T1000 (cell line): Measurements from ENCODE around the gene CMTM1.

Experiments
- DNase-seq: peaks from one replicate; lab custom pipeline; 2025; ENCODE audit warnings: mixed read lengths; lab: John Stamatoyannopoulos, UW

CMTM1 gene

DNA sequence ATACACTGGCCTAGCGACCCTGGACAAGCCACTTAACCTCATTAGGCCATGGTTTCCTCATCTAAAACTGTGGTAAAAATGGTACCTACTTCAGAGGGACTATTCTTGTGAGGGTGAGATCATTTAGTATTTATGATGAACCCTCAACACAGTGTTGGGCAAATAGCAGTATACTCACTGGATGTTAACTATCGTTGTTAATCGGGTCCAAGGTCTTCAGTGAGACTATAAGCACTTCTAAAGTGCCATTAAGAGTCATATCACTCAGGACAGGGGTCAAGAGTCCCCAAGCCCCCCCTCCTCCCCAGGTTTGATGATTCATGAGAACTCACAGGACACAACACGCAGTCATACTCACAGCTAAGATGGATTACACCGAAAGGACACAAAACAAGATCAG, 27.3 kb upstream of the CMTM1 start:
- no peak for DNase-seq

DNA sequence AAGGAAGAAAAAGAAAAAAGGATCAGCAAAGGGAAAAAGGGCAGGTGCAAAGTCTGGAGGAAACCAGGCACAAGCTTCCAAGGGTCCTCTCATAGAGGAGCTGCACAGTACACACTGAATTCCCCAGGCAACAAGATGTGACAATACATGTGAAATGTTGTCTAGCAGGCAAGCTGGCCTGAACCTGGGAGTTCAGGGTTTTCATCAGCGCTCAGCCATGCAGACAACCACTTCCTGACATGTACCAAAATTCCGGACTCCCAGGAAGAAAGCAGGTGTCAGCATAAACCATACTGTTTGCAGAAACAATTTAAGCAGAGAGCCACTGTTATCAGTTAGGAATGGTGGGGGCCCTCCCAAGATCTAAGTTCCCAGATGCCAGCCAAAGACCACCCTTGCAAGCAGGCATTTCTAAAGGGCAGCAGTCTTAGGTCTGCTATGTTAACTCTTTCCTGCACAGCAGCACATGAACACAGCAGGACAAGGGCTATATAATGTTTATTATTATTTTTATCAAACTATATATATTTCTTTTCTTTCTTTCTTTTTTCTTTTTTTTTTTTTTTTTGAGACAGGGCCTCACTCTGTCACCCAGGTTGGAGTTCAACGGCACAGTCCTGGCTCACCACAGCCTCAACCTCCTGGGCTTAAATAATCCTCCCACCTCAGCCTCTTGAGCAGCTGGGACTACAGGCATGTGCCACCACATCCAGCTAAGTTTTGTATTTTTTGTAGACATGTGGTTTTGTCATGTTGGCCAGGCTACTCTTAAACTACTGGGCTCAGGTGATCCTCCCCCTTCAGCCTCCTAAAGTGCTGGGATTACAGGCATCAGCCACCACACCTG, 26.4 kb upstream of the CMTM1 start:
- DNase-seq = no peak

DNA sequence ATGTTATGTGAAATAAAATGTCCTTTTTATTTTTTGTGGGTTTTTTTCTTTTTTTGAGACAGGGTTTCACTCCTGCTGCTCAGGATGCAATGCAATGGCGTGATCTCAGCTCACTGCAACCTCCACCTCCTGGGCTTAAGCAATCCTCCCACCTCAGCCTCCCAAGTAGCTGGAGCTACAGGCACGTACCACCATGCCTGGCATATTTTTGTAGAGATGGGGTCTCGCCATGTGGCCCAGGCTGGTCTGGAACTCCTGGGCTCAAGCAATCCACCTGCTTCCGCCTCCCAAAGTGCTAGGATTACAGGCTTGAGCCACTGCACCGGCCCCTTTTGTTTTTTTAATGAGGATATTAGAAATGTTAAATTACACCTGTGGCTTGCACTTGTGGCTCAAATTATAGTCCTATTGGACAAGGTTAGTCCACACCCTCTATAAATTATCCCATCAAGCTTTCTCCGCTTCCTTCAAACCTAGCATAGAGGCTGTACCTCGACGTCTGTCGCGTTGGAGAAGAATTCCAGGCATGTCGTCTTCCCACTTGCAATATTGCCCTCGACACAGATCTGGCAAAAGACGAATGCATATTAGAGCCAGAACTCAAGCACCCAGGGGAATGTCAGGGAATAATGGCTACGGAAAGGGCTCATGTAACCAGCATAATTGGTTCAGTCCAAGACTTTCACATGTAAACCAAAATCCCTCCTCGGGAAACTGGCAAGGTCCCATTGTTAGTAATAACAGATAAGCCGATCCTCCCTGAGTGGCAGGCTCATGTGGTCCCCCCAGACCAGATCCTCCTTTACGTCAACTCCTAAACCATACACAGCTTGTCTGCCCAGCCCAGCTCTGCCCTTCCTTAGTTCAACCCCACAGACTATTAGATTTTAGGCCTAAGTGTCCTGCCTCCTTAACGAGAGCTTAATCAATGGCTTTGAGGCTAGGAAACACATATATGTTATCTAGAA, 24.6 kb upstream of the CMTM1 start:
- DNase-seq = no peak

DNA sequence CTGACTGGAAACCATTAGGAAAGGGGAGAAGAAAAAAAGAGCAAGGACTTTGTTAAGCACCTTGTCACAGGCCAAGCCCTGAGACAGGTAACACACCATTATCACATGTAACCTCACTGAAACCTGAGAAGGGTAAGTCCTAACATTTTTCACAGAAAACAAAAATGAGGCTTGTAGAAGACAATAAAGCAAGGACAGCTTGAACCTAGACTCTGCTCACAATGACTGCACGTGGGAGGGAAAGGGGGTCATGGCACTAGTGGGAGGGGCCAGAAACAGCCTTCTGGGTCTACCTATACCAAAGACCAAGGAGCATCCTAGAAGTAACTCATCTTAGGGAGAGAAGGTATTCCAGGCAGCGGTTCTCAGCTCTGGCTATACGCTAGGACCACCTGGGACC, 23.8 kb upstream of the CMTM1 start:
- DNase-seq = no peak

DNA sequence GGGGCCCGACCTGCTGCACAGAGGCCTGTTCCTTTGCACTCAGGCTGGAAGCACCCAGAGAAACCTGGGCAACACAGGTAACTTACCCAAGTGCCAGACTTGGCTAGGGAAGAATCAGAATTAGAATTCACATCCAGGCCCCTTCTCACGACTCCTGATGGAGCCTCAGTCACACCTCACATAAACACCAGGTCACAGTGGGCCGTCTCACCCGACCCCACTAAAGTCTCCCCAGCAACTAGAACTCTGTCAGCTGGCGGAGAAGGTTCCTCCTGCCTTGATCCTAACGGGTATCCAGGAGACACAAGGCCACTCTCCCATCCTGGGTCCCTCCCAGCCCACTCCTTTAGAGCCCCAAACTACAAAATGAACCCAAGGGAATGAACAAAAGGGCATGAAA, 22.7 kb upstream of the CMTM1 start:
- no peak for DNase-seq

DNA sequence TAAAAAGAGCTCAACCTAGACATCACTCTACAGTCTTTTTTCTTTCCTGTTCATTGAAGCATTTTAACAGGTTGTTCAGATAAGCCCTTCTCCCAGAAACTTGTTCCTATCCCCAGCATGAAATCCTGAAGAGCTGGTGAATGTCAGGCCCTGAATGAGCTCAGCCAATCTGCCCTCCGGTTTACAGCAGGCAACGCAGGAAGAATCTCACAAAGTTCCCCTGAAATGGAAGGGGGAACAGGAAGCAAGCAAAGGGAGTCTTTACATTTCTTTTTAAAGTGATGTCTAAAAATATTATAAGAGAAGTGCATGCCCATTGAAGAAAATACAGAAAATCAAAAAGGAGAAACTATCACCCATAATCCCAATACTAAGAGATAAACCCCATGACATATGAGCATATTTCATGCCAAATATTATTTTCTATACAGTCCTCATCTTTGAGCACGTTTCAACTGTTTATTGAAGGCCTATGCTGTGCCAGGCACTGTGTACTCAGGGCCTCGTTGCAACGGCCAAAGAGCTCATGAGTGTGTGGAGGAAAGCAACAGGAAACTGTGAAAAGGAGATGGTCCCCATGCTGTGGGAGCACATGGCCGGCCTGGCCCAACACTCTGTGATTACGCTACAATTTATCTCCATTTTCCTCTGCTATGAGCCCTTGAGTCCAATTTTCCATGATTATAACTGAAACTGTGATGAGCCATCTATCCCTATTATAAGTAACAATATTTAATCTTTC, 22.1 kb upstream of the CMTM1 start:
- no peak for DNase-seq

DNA sequence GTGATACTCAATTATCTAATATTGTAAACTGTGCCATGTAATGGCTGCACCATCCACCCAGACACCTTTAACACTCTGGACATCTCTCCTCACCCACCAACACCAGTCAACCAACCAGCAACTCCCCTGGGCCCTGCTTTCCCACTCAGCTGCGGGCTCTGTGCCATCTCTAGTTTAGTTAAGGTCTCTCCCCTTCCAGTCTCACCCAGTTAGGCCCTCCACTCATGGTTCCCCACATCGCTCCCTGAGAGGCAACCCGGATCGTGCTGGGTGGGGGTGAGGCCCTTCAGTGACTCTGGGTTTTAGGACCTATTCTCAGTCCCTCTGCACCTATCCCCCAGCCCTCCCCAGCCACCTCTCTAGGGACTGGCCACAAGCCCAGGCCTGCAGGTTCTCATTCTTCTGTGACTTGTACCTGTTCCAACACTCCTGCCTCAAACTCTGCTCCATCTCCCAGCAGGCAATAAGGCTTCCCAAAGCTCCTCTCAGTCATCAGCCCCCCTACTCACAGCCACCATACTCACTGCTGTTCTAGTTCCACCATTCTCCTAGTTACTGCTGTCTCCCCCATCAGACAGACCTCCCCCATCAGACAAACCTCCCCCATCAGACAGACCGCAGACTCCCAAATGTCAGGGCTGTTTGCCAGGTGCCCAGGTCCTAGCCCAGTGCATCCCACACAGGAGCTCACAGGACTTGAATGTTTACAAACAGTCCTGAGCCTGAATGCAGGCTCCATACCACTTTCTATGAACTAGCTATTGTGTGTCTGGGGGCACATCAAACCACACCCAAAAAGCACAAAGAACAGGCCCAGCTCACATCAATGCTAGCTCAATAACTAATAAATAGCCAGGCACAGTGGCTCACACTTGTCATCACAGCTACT, 18.9 kb upstream of the CMTM1 start:
- DNase-seq = no peak

DNA sequence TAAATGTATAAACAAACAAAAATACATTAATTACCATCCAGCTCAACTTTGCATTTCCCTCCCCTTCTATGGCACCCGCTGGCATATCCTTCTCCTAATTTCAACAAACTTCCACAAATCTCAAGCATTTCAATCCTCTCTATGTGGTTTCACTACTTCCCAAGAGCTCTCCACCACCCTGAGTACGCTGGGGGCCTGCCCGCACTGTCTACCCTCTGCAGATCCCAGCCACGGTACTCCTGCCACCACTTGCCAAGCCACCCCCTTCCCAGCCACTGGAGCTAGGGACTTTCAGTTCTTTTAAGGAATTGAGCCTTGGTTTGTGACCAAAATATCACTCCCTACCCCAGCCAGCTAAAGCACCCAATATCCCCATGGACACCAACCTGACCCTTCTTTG, 18.2 kb upstream of the CMTM1 start:
- DNase-seq = no peak

DNA sequence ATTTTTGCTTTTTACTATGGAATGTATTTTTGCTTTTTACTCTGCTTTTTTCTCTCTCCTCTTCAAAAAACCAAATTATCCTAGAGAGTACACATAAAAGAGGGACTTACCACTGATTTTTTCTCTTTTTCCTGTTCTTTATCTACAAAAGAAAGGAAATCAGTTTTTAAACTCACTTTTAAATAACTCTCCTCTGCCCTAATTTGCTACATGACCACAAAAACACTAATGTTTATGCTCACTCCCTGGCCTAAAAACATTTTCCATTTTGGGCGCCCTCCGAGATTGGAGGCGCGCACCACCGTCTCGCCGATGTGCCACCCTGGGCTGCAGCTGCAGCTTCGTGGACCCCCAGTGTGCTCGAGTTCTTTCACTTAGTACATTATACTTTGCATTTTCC, 17.4 kb upstream of the CMTM1 start:
- no peak for DNase-seq

DNA sequence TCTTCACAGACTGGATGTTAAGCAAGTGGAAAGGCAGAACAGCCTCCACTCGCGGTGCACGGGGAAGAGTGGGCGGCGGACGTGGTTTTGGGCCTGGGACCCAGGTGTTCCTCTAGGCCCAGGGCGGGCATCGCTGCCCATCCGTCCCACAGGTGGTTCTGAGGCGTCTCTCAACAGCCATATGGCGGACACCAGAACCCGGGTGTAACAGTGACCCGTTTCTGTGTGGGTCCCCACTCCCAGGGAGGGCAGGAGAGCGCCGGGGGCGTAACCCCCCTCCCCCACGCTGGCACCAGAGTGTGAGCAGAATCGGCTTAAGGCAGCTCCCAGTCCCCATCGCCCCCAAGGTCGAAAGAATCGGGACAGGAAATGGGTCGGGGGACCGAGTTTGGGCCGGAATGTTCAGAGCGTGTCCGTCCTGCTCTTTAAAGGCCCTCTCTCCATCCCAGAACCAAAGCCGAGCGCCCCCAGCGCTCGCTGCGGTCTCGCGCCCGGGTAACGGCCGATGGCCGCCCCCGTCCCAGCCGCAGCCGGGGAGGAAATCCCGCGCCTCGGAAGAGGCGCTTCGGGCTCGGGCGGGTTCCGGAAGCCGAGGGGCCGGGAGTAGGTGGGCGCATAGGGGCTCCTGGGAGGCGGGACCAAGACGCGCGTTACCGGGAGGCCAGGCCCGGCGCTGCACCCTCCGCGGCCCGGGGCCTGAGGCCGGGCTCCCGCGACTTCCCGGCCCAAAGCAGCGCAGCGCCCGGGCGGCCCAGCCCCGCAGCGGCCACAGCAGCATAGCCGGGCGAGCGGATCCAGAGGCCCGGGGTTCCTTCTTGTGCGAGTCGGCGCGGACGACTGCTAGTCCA, 16.7 kb upstream of the CMTM1 start, which contains the start of gene TK2:
TK2 (minus strand) TSS at position 839 of the 848 bp plus-strand sequence; CDS start at position 778, 61 bp downstream.
- DNase-seq = peak; percentile 14

DNA sequence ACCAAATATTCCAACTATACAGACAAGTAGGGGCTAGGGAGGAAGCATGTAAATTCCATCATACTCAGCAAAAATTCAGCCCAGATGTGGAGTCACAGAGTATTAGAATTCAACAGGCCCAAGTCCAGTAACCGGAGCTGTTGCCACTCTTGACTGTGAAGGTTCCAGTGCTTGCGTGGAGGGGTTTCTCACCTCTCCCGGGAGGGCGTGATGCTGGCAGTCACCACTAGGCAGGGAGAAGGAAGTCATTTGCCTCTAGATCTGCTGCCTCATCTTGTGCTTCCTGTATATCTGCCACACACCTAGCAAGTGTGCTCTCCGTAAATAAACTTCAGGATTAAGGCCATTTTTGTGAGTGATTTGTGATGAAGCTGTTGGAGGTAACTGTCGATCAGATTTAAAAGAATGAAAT, 14.9 kb upstream of the CMTM1 start:
- no peak for DNase-seq

DNA sequence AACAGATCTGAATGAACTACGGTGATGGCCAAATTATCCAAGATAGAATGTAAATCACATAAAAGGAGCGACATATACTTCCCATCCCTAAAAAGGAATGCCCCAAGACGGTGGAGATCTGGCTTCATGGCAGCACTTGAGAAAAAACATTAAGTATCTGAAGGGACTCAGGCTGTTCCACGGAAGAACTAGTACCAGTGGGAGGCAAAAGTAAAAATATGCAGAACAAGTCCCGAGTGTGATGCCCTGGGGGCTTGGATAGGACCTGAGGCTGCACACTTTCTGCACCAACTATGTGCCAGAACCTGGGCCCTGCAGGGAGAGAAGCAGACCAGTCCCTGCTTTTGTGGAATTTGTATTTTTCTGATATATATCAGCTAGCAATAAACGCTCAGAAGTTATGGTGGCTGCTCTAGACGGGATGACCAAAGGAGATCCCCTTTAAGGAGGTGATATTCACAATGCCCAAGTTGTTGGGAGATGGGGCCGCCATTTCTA, 14.4 kb upstream of the CMTM1 start:
- no peak for DNase-seq

DNA sequence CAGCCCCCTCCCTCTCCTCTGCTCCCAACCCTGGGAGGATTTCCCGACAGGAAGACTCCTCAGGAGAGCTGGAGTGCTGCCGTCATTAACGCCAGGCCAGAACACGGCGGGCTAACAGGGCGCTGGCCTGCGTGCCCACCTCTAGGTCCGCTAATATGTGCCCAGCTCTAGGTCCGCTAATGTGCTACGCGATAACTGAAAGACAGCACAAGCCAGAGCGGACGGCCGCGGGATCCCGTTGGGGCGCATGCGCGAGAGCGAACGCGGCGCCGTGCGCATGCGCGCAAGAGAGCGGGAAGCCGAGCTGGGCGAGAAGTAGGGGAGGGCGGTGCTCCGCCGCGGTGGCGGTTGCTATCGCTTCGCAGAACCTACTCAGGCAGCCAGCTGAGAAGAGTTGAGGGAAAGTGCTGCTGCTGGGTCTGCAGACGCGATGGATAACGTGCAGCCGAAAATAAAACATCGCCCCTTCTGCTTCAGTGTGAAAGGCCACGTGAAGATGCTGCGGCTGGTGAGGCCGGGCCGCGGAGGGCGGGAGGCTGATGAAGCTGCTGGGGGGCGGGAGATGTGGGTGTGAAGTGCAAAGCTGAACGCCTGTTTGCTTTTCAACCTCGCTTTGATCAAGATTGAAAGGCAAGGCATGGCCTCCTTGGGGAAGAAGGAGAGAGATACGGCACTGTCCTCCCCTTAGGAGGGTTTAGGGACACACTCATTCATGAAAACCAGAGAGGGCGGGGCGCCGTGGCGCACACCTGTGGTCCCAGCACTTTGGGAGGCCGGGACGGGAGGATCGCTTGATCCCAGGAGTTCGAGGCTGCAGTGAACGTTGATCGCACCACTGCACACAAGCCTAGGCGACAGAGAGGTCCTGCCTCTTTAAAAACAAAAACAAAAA, 13.7 kb upstream of the CMTM1 start, which contains the start of gene CKLF:
CKLF (plus strand) TSS at position 291 of the 892 bp plus-strand sequence; CDS start at position 431, 140 bp downstream.
- DNase-seq = peak; percentile 78

DNA sequence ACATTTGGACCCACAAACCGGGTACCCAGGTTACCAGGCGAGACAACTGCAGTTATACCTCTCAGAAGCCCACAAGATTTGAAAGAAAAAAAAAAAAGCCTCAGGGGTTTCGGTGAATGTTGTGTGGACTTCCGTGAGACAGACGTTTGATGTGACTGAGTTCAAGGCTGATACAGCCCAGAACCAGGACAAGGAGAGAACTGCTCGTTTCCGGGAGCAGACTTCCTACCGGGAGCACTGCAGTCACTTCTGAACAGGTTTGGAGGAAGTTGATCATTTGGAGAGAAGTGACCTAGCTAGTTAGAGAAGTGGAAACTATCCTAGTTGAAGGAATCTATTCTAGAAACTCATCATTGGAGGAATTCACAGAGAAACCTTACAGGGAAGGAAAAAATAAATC, 13.0 kb upstream of the CMTM1 start:
- no peak for DNase-seq

DNA sequence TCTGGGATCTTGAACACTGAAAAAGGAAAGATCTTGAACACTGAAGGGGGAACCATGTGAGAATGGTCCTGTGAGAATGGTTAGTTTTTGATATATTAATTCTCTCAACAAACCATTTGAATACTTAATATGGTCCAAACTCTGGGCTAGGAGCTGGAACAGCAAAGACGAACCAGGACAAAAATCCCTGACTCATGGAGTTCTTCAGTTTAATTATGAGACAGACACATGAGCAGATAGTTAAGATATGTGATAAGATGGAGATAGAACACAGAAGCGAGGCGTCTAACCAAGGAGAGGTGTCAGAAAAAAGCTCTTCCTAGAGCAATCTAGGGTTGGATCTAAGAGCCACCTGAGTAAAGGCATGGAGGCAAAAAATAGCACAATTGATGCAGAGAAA, 12.2 kb upstream of the CMTM1 start:
- no peak for DNase-seq

DNA sequence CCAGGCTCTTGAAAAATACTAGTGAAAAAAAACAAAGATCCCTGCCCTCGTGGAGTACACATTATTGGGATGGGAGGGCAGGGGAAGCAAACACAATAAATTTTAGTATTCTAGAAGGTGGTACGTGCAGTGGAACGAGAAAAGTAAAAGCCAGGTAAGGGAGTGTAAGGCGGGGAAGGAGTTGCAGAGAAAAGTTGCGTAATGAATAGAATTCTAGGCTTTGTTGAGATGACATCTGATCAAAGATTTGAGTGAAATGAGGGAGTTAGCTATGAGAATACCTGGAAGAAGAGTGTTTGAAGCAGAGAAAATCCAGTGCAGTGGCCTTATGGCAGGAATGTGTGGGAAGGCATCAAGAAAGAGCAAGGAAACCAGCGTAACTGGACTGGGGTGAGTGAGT, 11.7 kb upstream of the CMTM1 start:
- no peak for DNase-seq

DNA sequence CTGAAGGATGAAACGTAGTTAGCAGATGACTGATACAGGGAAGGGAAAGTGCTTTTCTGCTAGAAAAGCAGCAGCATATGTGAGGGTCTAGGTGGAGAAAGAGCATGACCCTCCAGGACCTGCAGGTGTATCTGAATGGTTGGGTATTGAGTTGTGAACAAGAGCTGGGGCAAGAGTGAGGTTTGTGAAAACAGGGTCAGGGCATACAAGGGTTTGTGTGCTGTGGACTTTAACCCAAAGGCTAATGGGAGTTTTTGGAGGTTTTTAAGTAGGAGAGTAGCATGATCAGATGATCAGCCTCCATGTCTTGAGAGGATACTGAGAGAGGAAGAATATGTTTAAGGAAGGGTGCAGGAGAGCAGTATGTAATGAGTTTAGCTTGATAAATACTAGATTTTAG, 6.1 kb upstream of the CMTM1 start:
- DNase-seq = no peak

DNA sequence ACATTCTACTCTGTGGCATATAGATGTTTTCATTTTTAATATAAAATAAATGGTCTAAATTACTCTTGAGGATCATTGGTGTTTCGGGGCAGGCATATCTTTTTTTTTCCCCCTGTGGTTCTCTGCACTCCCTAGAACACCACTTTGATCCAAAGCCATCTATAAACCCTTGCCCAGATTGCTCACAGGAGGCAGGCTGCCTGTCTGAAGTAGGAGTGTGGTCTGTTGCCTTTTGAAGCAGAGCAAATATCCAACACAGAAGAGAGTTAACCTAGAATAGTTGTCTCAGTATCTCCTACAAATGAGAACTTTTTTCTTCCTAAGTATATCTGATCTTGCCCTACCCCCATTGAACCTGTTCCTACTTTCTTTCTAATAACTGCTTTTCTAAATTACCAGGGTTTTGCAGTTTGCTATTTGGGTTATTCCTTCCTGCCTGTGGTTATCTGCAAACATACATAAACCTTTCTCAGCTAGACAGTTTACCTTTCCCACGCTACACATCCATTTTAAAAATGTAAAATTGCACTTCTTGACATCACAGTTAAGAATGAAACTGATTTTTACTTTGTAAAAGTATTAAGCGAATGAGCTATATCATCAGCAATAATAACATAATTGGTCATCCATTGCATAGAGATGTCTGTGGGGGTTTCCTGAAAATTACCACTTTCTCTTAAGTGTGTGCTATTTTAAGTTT, 4.7 kb upstream of the CMTM1 start:
- DNase-seq = no peak
